Measurements from ENCODE around the gene SPEG.
A peak's percentile ranks its signal among the peaks of the same experiment; 100 is the strongest.

The SPEG gene

GRCh38 chr2:219520079-219520478 is 85.4 kb downstream of the SPEG start:
- Histone ChIP-seq H3F3A (ENCODE audit: insufficient read depth, low read length) (no peaks in the 10 kb centered on the region), H4K20me1 (ENCODE audit: insufficient read depth, low read length) (no peaks in the 10 kb centered on the region), H3K9ac (ENCODE audit: low read length) (no peak overlapping the region), H3K36me3 (ENCODE audit: insufficient read depth, low read length) (no peaks in the 10 kb centered on the region), H3K4me1 (ENCODE audit: insufficient read depth, low read length, severe bottlenecking) (no peaks in the 10 kb centered on the region), H3K27ac (ENCODE audit: low read depth, low read length, poor library complexity, severe bottlenecking) (no peak overlapping the region), H3K4me3 (ENCODE audit: low read depth, low read length, poor library complexity, severe bottlenecking) (no peak overlapping the region), H2AFZ (ENCODE audit: low read length) (no peak overlapping the region), H3K4me2 (ENCODE audit: low read length) (no peak overlapping the region), H3K9me3 (ENCODE audit: low read length) (no peaks in the 10 kb centered on the region), H3K79me2 (ENCODE audit: insufficient read depth, low read length) (no peaks in the 10 kb centered on the region), H3K27me3 (ENCODE audit: insufficient read depth, low read length) (0 out of 2 replicates have a peak, but pooled peaks cover 6% of the 10 kb centered on the region), H3K9me2 (ENCODE audit: low read depth, low read length) (no peaks in the 10 kb centered on the region)
- TF ChIP-seq CTCF (IDR thresholded peaks at IDR 0.05; ENCODE audit: low read length) (no peak), EZH2 (IDR thresholded peaks at IDR 0.05; ENCODE audit: borderline replicate concordance, low read length) (no peak)

DNA sequence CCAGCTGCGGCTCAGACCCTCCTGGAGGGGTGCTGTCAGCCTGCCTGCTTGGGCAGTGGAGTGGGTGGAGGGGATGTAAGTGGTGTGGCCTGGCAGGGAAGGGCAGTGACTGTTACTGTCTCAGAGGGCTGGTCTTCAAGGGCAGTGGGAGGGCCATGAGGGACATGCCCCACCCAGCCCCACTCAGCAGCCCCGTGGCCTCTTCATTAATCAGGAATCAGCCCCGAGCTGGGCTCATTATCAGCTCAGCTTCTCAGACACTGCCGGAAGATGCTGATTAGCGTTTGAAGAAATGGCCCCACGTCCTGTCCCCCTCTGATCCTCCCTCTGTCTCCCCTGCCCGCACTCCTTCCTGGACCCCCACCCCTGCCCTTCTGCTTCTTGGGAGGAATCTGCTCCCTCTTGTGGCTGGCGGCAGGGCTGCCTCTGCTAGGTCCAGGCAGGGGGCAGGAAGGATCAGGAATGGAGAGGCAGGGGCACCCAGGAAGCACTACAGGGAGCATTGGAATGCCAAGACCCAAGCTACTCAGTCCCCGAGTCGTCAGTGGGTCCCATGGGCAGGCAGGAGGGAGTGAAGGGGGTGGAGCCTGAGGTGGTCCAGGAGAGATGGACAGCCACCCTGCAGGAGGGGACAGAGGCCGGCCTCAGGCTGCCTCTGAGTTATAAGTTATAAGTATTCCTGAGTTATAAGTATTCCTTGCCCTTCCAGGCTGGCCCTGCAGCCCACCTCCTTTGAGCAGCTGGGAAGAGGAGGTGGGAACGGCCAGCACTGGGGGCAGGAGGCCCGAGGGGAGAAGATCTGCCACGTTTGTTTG is 86.6 kb downstream of the SPEG start:
- H3K4me3 ChIP-seq (ENCODE audit: low read depth, low read length, poor library complexity, severe bottlenecking) = no peak overlapping the region
- H3K27me3 ChIP-seq (ENCODE audit: insufficient read depth, low read length) = 0 out of 2 replicates have a peak, but pooled peaks cover 6% of the 10 kb centered on the region
- no peaks in the 10 kb centered on the region for H3K79me2 ChIP-seq (ENCODE audit: insufficient read depth, low read length)
- TF ChIP-seq CTCF (IDR thresholded peaks at IDR 0.05; ENCODE audit: low read length) = peak; percentile 35; the same call in 1 of the 2 replicates
- TF ChIP-seq EZH2 (IDR thresholded peaks at IDR 0.05; ENCODE audit: borderline replicate concordance, low read length) = no peak
- no peak overlapping the region for H3K9ac ChIP-seq (ENCODE audit: low read length)
- H3F3A ChIP-seq (ENCODE audit: insufficient read depth, low read length) = no peaks in the 10 kb centered on the region
- H3K4me2 ChIP-seq (ENCODE audit: low read length) = no peak overlapping the region
- H3K9me3 ChIP-seq (ENCODE audit: low read length) = no peaks in the 10 kb centered on the region
- no peaks in the 10 kb centered on the region for H3K36me3 ChIP-seq (ENCODE audit: insufficient read depth, low read length)
- no peaks in the 10 kb centered on the region for H3K9me2 ChIP-seq (ENCODE audit: low read depth, low read length)
- no peaks in the 10 kb centered on the region for H4K20me1 ChIP-seq (ENCODE audit: insufficient read depth, low read length)
- no peaks in the 10 kb centered on the region for H3K4me1 ChIP-seq (ENCODE audit: insufficient read depth, low read length, severe bottlenecking)
- no peak overlapping the region for H3K27ac ChIP-seq (ENCODE audit: low read depth, low read length, poor library complexity, severe bottlenecking)
- H2AFZ ChIP-seq (ENCODE audit: low read length) = no peak overlapping the region

DNA sequence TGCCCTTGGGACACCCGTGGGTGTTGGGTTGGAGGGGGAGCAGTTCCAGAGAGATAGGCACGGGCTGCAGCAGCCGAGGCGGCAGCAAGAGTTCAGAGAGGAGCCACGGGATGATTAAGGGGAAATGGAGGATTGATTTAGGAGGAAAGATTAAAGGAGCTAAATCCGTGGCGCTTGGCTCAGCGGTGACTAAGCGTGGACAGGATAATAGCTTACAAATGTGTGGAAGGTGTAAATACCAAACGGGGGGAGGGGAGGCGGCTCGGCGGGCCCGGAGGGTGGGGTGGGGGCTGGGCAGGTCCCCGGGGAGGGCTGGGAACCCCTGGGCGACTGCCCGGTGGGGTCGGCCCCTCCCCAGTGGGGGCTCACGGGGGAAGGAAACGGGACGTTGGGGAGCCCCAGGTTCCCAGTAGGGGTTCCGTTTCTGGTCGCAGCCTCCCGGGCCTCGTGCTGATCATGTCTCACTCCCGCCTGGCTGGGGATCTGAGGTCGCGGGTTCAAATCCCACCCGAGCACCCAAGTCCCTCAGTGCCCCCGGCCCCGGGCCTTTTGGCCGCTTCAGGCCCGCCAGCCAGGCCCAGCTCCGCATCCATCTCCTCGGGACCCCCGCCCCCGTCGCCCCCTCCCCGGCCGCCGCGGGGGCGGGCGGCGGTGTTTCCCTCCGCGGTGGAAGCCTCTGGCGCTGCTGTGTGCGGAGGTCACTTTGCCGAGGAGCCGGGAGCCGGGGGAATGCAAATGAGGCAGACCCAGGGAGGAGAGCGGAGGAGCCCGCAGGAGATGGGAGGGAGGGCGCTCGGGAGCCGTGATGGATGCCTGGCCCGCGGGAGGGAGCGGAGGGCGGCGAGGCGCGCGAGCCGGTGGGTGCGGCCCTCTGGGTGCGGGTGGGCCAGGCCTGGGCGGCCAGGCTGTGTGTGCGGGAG is 87.7 kb downstream of the SPEG start:
- Histone ChIP-seq H3K9me3 (ENCODE audit: low read length) (no peaks in the 10 kb centered on the region), H3K4me1 (ENCODE audit: insufficient read depth, low read length, severe bottlenecking) (no peaks in the 10 kb centered on the region), H3K79me2 (ENCODE audit: insufficient read depth, low read length) (no peaks in the 10 kb centered on the region), H3K4me3 (ENCODE audit: low read depth, low read length, poor library complexity, severe bottlenecking) (no peak overlapping the region), H4K20me1 (ENCODE audit: insufficient read depth, low read length) (no peaks in the 10 kb centered on the region), H3K4me2 (ENCODE audit: low read length) (no peak overlapping the region), H3K27ac (ENCODE audit: low read depth, low read length, poor library complexity, severe bottlenecking) (no peak overlapping the region), H2AFZ (ENCODE audit: low read length) (no peak overlapping the region), H3K36me3 (ENCODE audit: insufficient read depth, low read length) (no peaks in the 10 kb centered on the region), H3K9me2 (ENCODE audit: low read depth, low read length) (no peaks in the 10 kb centered on the region), H3K27me3 (ENCODE audit: insufficient read depth, low read length) (0 out of 2 replicates have a peak, but pooled peaks cover 6% of the 10 kb centered on the region), H3F3A (ENCODE audit: insufficient read depth, low read length) (no peaks in the 10 kb centered on the region), H3K9ac (ENCODE audit: low read length) (no peak overlapping the region)
- TF ChIP-seq EZH2 (IDR thresholded peaks at IDR 0.05; ENCODE audit: borderline replicate concordance, low read length) (no peak), CTCF (IDR thresholded peaks at IDR 0.05; ENCODE audit: low read length) (no peak)

All from OCI-LY1 (cell line).